Fibroblast of lung (primary cell): ENCODE results near the gene DCHS2. TPM values are rescaled to one million over a fixed set of nuclear protein-coding genes. Genes with fewer than 3 reads are reported as not detected.

ENCODE experiments used
- DNase-seq, 2 donors: peaks; one replicate each; pipeline versions ENCODE4 v3.0.0 to v3.0.0-alpha.2; 2010; ENCODE audit warnings: low read depth in 2 of 2
- H2AFZ ChIP-seq: 2 replicates; pipeline ENCODE4 v1.5.1; 2012; ENCODE audit warnings: low read length, control low read depth, inconsistent platforms
- H3K27ac ChIP-seq: 2 replicates; pipeline ENCODE4 v1.5.1; 2011; ENCODE audit warnings: low read length, control low read depth; ENCODE audit not compliant: insufficient read depth
- H3K27me3 ChIP-seq: 2 replicates; pipeline ENCODE4 v1.5.1; 2011; ENCODE audit warnings: mild to moderate bottlenecking, low read length; ENCODE audit not compliant: control insufficient read depth, insufficient read depth
- H3K36me3 ChIP-seq: 2 replicates; pipeline ENCODE4 v1.5.1; 2011; ENCODE audit warnings: low read length; ENCODE audit not compliant: control insufficient read depth, insufficient read depth
- H3K4me1 ChIP-seq: 2 replicates; pipeline ENCODE4 v1.5.1; 2011; ENCODE audit warnings: low read length; ENCODE audit not compliant: control insufficient read depth, insufficient read depth; ENCODE audit errors: extremely low read depth
- H3K4me2 ChIP-seq: 2 replicates; pipeline ENCODE4 v1.5.1; 2011; ENCODE audit warnings: low read length, control low read depth; ENCODE audit not compliant: insufficient read depth; ENCODE audit errors: extremely low read depth
- H3K4me3 ChIP-seq, 4 experiments: fragments of 200-600 bp in 1 of 4; sonication (generic) in 1 of 4; replicated peaks in 1 of 4; 2 replicates each; pipeline ENCODE4 v1.5.1; 2011 to 2016; ENCODE audit warnings: low read length in 4 of 4, low read depth in 3 of 4, mild to moderate bottlenecking in 3 of 4, control low read depth in 2 of 4, inconsistent platforms in 1 of 4, mixed read lengths in 1 of 4; ENCODE audit not compliant: insufficient read depth in 1 of 4; ENCODE audit errors: control extremely low read depth in 1 of 4
- H3K79me2 ChIP-seq: 2 replicates; pipeline ENCODE4 v1.5.1; 2012; ENCODE audit warnings: mild to moderate bottlenecking, low read length, inconsistent platforms; ENCODE audit not compliant: control insufficient read depth, insufficient read depth
- H3K9ac ChIP-seq: 2 replicates; pipeline ENCODE4 v1.5.1; 2011; ENCODE audit warnings: mild to moderate bottlenecking, low read length, control low read depth; ENCODE audit not compliant: insufficient read depth
- H3K9me3 ChIP-seq: 2 replicates; pipeline ENCODE4 v1.5.1; 2012; ENCODE audit warnings: low read depth, low read length; ENCODE audit not compliant: control insufficient read depth, insufficient read depth
- H4K20me1 ChIP-seq: 2 replicates; pipeline ENCODE4 v1.5.1; 2011; ENCODE audit warnings: low read length; ENCODE audit not compliant: control insufficient read depth, insufficient read depth; ENCODE audit errors: extremely low read depth
- CTCF ChIP-seq, 2 donors: IDR thresholded peaks in 1 of 2; conservative IDR thresholded peaks in 1 of 2; 1 replicate in 1 of 2; 2 replicates in 1 of 2; pipeline ENCODE4 v1.5.1; 2011 to 2012; ENCODE audit warnings: low read length in 2 of 2, control low read depth in 1 of 2, inconsistent platforms in 1 of 2, low read depth in 1 of 2, mild to moderate bottlenecking in 1 of 2
- EZH2 ChIP-seq: IDR thresholded peaks from 2 replicates; pipeline ENCODE4 v1.5.1; 2012; ENCODE audit warnings: low read length, control low read depth, mild to moderate bottlenecking; ENCODE audit errors: missing control alignments
- polyA plus RNA-seq, 2 donors: library from polyadenylated mRNA; depleted of rRNA in 1 of 2; stranded (reverse) in 1 of 2; unstranded in 1 of 2; fragments of >200 nt; gene quantifications; 2 replicates each; pipeline ENCODE4 v1.2.1, GENCODE V29; 2011 to 2012; ENCODE audit warnings: missing spikeins in 1 of 2
- total RNA-seq: library from RNA; depleted of rRNA; stranded (reverse); fragments of >200 nt; gene quantifications from 2 replicates; pipeline ENCODE4 v1.2.1, GENCODE V29; 2014

The DCHS2 gene
- total and polyA plus RNA-seq, 2 donors (not counting 1 experiment from before 2014, with no cell fraction given) = not detected

GRCh38 chr4:154466336-154466735, 25.3 kb downstream of the DCHS2 start:
- TF ChIP-seq EZH2 (no peak), CTCF (conservative IDR thresholded peaks at IDR 0.05 in 1 of 2, IDR thresholded peaks at IDR 0.05 in 1 of 2; ENCODE audit: low read depth in 1 of 2, low read length in 2 of 2) (no peak)
- no peaks in the 10 kb centered on the region for H3K36me3 ChIP-seq
- no peaks in the 10 kb centered on the region for H4K20me1 ChIP-seq
- no peak overlapping the region for H3K9ac ChIP-seq
- H3K79me2 ChIP-seq = no peaks in the 10 kb centered on the region
- H3K27me3 ChIP-seq = no peaks in the 10 kb centered on the region
- no peak for DNase-seq
- no peak overlapping the region for H3K4me2 ChIP-seq
- H2AFZ ChIP-seq = no peak overlapping the region
- no peaks in the 10 kb centered on the region for H3K4me1 ChIP-seq
- no peak overlapping the region for H3K27ac ChIP-seq
- H3K4me3 ChIP-seq = no peak overlapping the region
- H3K9me3 ChIP-seq = no peaks in the 10 kb centered on the region

- Histone ChIP-seq H3K9ac (no peak overlapping the region), H3K4me3 (no peak overlapping the region), H2AFZ (no peak overlapping the region), H3K9me3 (no peaks in the 10 kb centered on the region), H4K20me1 (no peaks in the 10 kb centered on the region), H3K27ac (no peak overlapping the region), H3K36me3 (no peaks in the 10 kb centered on the region), H3K27me3 (no peaks in the 10 kb centered on the region), H3K79me2 (no peaks in the 10 kb centered on the region), H3K4me2 (no peak overlapping the region), H3K4me1 (no peaks in the 10 kb centered on the region)
- no peak for TF ChIP-seq EZH2
- TF ChIP-seq CTCF (conservative IDR thresholded peaks at IDR 0.05 in 1 of 2, IDR thresholded peaks at IDR 0.05 in 1 of 2; ENCODE audit: low read depth in 1 of 2, low read length in 2 of 2) = no peak
- DNase-seq = peak; percentile 11 to 28
Measured at GRCh38 chr4:154465085-154465484, 26.5 kb downstream of the DCHS2 start.

- Histone ChIP-seq H3K9me3 (no peaks in the 10 kb centered on the region), H2AFZ (no peak overlapping the region), H3K4me3 (no peak overlapping the region), H3K79me2 (no peaks in the 10 kb centered on the region), H3K4me1 (no peaks in the 10 kb centered on the region), H3K27ac (no peak overlapping the region), H3K36me3 (no peaks in the 10 kb centered on the region), H4K20me1 (no peaks in the 10 kb centered on the region), H3K4me2 (no peak overlapping the region), H3K9ac (no peak overlapping the region), H3K27me3 (no peaks in the 10 kb centered on the region)
- peak in 1 of 2 donors; percentile 5 for DNase-seq
- TF ChIP-seq EZH2 (no peak), CTCF (conservative IDR thresholded peaks at IDR 0.05 in 1 of 2, IDR thresholded peaks at IDR 0.05 in 1 of 2; ENCODE audit: low read depth in 1 of 2, low read length in 2 of 2) (no peak)
Measured at GRCh38 chr4:154464654-154465053, 26.9 kb downstream of the DCHS2 start.
